ENCODE measurements around the gene HNRNPA3.

DNA sequence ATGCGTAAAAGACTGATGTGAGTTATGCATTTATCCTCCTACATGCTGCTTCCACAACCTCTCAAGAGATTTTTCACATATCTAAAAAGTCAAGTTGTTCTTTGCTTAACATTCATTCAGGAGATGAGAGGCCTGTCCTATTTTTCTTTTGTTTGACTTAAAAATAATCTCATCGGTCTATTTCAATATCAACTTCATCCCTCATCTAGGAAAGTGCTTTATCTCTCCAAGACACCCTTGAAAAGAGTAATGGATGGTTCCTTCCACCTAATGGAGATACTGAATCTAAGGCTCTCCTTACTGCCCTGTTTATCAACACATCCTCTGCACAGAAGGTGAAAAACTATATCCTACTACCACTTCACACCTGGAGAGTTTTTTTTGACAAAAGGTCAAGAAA is 49.5 kb downstream of the HNRNPA3 start:
- TF ChIP-seq, protein P1, sequence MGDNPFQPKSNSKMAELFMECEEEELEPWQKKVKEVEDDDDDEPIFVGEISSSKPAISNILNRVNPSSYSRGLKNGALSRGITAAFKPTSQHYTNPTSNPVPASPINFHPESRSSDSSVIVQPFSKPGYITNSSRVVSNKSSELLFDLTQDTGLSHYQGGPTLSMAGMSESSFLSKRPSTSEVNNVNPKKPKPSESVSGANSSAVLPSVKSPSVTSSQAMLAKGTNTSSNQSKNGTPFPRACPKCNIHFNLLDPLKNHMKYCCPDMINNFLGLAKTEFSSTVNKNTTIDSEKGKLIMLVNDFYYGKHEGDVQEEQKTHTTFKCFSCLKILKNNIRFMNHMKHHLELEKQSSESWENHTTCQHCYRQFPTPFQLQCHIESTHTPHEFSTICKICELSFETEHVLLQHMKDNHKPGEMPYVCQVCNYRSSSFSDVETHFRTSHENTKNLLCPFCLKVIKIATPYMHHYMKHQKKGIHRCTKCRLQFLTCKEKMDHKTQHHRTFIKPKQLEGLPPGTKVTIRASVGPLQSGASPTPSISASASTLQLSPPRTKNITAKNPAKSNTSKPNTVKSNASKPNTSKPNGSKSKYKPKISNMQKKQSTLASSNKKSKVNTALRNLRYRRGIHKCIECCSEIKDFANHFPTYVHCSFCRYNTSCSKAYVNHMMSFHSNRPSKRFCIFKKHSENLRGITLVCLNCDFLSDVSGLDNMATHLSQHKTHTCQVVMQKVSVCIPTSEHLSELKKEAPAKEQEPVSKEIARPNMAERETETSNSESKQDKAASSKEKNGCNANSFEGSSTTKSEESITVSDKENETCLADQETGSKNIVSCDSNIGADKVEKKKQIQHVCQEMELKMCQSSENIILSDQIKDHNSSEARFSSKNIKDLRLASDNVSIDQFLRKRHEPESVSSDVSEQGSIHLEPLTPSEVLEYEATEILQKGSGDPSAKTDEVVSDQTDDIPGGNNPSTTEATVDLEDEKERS (CRISPR knock-in tag; IDR thresholded peaks at IDR 0.05): no peak
- TF ChIP-seq, protein P2, sequence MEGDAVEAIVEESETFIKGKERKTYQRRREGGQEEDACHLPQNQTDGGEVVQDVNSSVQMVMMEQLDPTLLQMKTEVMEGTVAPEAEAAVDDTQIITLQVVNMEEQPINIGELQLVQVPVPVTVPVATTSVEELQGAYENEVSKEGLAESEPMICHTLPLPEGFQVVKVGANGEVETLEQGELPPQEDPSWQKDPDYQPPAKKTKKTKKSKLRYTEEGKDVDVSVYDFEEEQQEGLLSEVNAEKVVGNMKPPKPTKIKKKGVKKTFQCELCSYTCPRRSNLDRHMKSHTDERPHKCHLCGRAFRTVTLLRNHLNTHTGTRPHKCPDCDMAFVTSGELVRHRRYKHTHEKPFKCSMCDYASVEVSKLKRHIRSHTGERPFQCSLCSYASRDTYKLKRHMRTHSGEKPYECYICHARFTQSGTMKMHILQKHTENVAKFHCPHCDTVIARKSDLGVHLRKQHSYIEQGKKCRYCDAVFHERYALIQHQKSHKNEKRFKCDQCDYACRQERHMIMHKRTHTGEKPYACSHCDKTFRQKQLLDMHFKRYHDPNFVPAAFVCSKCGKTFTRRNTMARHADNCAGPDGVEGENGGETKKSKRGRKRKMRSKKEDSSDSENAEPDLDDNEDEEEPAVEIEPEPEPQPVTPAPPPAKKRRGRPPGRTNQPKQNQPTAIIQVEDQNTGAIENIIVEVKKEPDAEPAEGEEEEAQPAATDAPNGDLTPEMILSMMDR (CRISPR knock-in tag; IDR thresholded peaks at IDR 0.05): no peak
- TF ChIP-seq KDM3A (CRISPR knock-in tag; IDR thresholded peaks at IDR 0.05; ENCODE audit: low read depth) (no peak), ZNF780A (CRISPR knock-in tag; IDR thresholded peaks at IDR 0.05) (no peak), HDAC2 (CRISPR knock-in tag; IDR thresholded peaks at IDR 0.05) (no peak), ZNF747 (CRISPR knock-in tag; IDR thresholded peaks at IDR 0.05; ENCODE audit: borderline replicate concordance) (no peak), KDM1A (CRISPR knock-in tag; IDR thresholded peaks at IDR 0.05) (no peak), ZNF713 (CRISPR knock-in tag; IDR thresholded peaks at IDR 0.05) (no peak), RXRA (CRISPR knock-in tag; IDR thresholded peaks at IDR 0.05) (no peak), SRSF1 (optimal IDR thresholded peaks at IDR 0.05; ENCODE audit: low read depth, low read length) (no peak), SKI (IDR thresholded peaks at IDR 0.05; ENCODE audit: partially characterized antibody) (no peak)
- TF ChIP-seq, protein P3, sequence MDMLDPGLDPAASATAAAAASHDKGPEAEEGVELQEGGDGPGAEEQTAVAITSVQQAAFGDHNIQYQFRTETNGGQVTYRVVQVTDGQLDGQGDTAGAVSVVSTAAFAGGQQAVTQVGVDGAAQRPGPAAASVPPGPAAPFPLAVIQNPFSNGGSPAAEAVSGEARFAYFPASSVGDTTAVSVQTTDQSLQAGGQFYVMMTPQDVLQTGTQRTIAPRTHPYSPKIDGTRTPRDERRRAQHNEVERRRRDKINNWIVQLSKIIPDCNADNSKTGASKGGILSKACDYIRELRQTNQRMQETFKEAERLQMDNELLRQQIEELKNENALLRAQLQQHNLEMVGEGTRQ (IDR thresholded peaks at IDR 0.05; ENCODE audit: low read depth, low read length): no peak
- TF ChIP-seq, protein P3 (CRISPR knock-in tag; IDR thresholded peaks at IDR 0.05; ENCODE audit: borderline replicate concordance): no peak

Data from HepG2 (cell line).